CD4-positive, alpha-beta T cell treated with Interleukin-17A for 4 hours (primary cell): Measurements from ENCODE around the gene BRME1.

Experiments used
- DNase-seq: peaks from one replicate; pipeline ENCODE4 v3.0.0-alpha.2; 2020; ENCODE audit warnings: mixed read lengths

BRME1 gene

GRCh38 chr19:13905634-13906520 lies at the start of gene BRME1, which contains the start of gene CC2D1A:
TSS of gene BRME1 (minus strand) at chr19:13906117. CDS start at chr19:13904892, 1,225 bp downstream.
TSS of gene CC2D1A (plus strand) at chr19:13906201. CDS start at chr19:13906442, 241 bp downstream.
- peak; percentile 96 for DNase-seq

GRCh38 chr19:13954185-13954584 lies 48.3 kb upstream of the BRME1 start:
- no peak for DNase-seq

- no peak for DNase-seq
Measured at GRCh38 chr19:13952931-13953531, 47.1 kb upstream of the BRME1 start.

GRCh38 chr19:13952154-13952930 lies 46.4 kb upstream of the BRME1 start, which contains the start of gene DCAF15:
TSS of gene DCAF15 (plus strand) at chr19:13952509. CDS start at chr19:13952513, 4 bp downstream.
- peak; percentile 98 for DNase-seq

- DNase-seq, result no peak
Measured at GRCh38 chr19:13951799-13952153, 45.9 kb upstream of the BRME1 start.

- DNase-seq, result no peak
Measured at GRCh38 chr19:13951043-13951442, 45.1 kb upstream of the BRME1 start.

- DNase-seq, result no peak
Measured at GRCh38 chr19:13946414-13946813, 40.5 kb upstream of the BRME1 start.

- DNase-seq, result no peak
Measured at GRCh38 chr19:13942023-13942684, 36.2 kb upstream of the BRME1 start.

- no peak for DNase-seq
Measured at GRCh38 chr19:13938301-13939064, 32.6 kb upstream of the BRME1 start, which contains the start of gene PODNL1. TSS of gene PODNL1 (minus strand) at chr19:13938417. CDS start at chr19:13938181, 236 bp downstream.

GRCh38 chr19:13937479-13938300 lies 31.8 kb upstream of the BRME1 start:
- no peak for DNase-seq

GRCh38 chr19:13935765-13936510 lies 30.0 kb upstream of the BRME1 start:
- no peak for DNase-seq

- no peak for DNase-seq
Measured at GRCh38 chr19:13934785-13935109, 28.8 kb upstream of the BRME1 start.

GRCh38 chr19:13932911-13933393 lies 27.0 kb upstream of the BRME1 start:
- no peak for DNase-seq

GRCh38 chr19:13932149-13932637 lies 26.3 kb upstream of the BRME1 start:
- no peak for DNase-seq

GRCh38 chr19:13931391-13932148 lies 25.7 kb upstream of the BRME1 start:
- no peak for DNase-seq

GRCh38 chr19:13930402-13930801 lies 24.5 kb upstream of the BRME1 start:
- no peak for DNase-seq

- no peak for DNase-seq
Measured at GRCh38 chr19:13929956-13930355, 24.0 kb upstream of the BRME1 start.

- DNase-seq, result no peak
Measured at GRCh38 chr19:13929340-13929739, 23.4 kb upstream of the BRME1 start.

GRCh38 chr19:13926715-13927114 lies 20.8 kb upstream of the BRME1 start:
- DNase-seq, result no peak
